ENCODE data around the gene TXNDC2. TPM values are rescaled to one million over a fixed set of nuclear protein-coding genes. Genes with fewer than 3 reads are reported as not detected.

Gene TXNDC2
- total and polyA plus RNA-seq, 9 of the 15 experiments (the other 6 are each of a cell fraction or from before 2014, with no cell fraction given): 1.2 to 4.9 (median 2.3) TPM

DNA sequence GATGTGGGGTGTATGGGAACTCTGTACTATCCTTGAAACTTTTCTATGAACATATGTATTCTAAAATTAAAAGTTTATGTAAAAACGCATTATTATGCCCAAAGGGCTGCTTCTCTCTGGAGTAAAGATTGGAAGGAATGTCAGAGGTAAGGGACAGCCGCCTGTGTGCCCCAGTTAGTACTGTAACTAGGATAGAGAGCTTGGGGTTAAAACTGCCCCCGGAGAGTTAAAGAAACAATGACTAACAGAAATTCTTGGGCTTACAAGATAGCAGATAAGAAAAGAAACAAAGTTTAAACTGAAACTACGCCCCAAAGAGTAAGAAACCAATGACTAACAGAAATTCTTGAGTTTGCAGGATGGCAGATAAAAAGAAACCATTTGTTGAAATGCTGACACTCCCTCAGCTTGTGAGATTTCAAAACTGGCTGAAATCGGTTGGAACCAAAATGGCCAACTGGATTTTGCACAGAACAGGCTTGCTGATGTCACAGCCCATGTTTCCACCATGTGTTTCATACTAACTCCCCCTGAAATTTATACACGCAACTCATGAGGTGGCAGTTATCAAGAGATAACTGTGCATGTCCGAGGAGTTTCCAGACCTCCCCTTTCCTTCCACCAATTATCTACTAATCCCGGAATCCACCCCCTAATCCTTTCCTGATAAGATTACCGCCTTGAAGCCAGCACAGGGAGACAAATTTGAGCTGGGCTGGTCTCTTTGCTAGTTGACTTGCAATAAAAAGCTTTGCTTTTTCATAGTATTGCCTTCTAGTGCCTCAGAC is 8.7 kb upstream of the TXNDC2 start (continued):
- TF ChIP-seq, protein P1, sequence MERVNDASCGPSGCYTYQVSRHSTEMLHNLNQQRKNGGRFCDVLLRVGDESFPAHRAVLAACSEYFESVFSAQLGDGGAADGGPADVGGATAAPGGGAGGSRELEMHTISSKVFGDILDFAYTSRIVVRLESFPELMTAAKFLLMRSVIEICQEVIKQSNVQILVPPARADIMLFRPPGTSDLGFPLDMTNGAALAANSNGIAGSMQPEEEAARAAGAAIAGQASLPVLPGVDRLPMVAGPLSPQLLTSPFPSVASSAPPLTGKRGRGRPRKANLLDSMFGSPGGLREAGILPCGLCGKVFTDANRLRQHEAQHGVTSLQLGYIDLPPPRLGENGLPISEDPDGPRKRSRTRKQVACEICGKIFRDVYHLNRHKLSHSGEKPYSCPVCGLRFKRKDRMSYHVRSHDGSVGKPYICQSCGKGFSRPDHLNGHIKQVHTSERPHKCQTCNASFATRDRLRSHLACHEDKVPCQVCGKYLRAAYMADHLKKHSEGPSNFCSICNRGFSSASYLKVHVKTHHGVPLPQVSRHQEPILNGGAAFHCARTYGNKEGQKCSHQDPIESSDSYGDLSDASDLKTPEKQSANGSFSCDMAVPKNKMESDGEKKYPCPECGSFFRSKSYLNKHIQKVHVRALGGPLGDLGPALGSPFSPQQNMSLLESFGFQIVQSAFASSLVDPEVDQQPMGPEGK (CRISPR knock-in tag; IDR thresholded peaks at IDR 0.05; ENCODE audit: borderline replicate concordance): peak; percentile 67; the same call in 1 of the 2 replicates
- TF ChIP-seq, protein P2, sequence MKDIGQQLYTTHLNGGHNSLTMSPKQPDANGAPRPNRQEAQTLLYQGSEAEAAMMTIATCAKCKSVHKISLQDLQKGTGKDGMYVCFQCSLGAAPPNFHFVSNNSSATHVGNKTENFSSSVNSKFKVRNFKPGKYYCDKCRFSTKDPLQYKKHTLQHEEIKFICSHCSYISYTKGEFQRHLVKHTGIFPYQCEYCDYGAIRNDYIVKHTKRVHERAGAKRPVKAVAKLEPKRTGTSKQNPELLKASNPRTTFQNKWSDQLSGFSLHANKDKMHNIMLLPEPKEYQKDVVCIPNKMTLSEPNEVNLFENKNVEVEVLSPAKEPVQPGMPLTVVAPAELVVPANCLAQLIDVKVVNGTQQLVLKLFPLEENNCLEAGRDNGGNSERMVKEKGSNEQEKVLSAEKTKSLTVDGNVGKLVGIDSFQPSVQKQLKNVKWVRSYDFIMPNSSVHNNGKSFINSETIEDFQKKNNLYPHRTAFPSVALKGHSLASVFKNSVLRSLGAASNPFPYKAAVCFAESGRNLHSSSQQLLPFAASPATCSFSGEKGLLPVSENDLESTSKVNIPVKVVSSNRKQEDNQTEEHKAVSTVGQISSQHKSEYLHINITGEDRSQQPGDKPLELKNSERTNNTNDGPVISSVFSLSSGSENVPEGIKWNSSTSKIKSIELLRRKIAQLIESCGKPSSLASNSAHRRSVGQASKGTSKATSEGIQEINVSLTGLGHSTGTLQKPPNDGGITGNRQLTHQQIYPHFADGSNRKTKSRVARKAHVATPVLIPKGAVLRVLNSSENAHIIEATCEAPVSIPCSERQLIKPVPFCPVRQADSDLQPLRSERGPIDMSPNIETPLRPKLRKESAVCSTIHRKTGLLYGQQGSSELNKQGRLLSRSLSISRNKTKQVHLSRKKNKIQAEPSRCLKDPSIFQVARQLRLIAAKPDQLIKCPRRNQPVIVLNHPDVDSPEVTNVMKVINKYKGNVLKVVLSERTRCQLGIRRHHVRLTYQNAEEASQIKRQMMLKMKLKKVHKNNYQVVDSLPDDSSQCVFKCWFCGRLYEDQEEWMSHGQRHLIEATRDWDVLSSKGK (CRISPR knock-in tag; IDR thresholded peaks at IDR 0.05): no peak
- TF ChIP-seq GTF2E2 (tag; IDR thresholded peaks at IDR 0.05): peak; percentile 93
- peak; percentile 89 for TF ChIP-seq HMGN3 (IDR thresholded peaks at IDR 0.05; ENCODE audit: borderline replicate concordance, extremely low read depth, insufficient read length, low read depth, low read length)
- no peak for TF ChIP-seq ZNF77 (CRISPR knock-in tag; IDR thresholded peaks at IDR 0.05)
- peak; percentile 98 for TF ChIP-seq CCNT2 (IDR thresholded peaks at IDR 0.05; ENCODE audit: borderline replicate concordance, extremely low read depth, insufficient read length, low read depth, low read length)
- TF ChIP-seq ZNF316 (IDR thresholded peaks at IDR 0.05): peak; percentile 93
- TF ChIP-seq, protein P3, sequence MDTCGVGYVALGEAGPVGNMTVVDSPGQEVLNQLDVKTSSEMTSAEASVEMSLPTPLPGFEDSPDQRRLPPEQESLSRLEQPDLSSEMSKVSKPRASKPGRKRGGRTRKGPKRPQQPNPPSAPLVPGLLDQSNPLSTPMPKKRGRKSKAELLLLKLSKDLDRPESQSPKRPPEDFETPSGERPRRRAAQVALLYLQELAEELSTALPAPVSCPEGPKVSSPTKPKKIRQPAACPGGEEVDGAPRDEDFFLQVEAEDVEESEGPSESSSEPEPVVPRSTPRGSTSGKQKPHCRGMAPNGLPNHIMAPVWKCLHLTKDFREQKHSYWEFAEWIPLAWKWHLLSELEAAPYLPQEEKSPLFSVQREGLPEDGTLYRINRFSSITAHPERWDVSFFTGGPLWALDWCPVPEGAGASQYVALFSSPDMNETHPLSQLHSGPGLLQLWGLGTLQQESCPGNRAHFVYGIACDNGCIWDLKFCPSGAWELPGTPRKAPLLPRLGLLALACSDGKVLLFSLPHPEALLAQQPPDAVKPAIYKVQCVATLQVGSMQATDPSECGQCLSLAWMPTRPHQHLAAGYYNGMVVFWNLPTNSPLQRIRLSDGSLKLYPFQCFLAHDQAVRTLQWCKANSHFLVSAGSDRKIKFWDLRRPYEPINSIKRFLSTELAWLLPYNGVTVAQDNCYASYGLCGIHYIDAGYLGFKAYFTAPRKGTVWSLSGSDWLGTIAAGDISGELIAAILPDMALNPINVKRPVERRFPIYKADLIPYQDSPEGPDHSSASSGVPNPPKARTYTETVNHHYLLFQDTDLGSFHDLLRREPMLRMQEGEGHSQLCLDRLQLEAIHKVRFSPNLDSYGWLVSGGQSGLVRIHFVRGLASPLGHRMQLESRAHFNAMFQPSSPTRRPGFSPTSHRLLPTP (IDR thresholded peaks at IDR 0.05; ENCODE audit: borderline replicate concordance, extremely low read depth, insufficient read length): no peak
- TF ChIP-seq, protein P4, sequence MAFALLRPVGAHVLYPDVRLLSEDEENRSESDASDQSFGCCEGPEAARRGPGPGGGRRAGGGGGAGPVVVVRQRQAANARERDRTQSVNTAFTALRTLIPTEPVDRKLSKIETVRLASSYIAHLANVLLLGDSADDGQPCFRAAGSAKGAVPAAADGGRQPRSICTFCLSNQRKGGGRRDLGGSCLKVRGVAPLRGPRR (CRISPR knock-in tag; IDR thresholded peaks at IDR 0.05): no peak
- TF ChIP-seq RFX1 (IDR thresholded peaks at IDR 0.05): no peak
- TF ChIP-seq ZNF785 (CRISPR knock-in tag; IDR thresholded peaks at IDR 0.05): no peak
- no peak for TF ChIP-seq RBM39 (optimal IDR thresholded peaks at IDR 0.05; ENCODE audit: low read depth, low read length)
- TF ChIP-seq, protein P5, sequence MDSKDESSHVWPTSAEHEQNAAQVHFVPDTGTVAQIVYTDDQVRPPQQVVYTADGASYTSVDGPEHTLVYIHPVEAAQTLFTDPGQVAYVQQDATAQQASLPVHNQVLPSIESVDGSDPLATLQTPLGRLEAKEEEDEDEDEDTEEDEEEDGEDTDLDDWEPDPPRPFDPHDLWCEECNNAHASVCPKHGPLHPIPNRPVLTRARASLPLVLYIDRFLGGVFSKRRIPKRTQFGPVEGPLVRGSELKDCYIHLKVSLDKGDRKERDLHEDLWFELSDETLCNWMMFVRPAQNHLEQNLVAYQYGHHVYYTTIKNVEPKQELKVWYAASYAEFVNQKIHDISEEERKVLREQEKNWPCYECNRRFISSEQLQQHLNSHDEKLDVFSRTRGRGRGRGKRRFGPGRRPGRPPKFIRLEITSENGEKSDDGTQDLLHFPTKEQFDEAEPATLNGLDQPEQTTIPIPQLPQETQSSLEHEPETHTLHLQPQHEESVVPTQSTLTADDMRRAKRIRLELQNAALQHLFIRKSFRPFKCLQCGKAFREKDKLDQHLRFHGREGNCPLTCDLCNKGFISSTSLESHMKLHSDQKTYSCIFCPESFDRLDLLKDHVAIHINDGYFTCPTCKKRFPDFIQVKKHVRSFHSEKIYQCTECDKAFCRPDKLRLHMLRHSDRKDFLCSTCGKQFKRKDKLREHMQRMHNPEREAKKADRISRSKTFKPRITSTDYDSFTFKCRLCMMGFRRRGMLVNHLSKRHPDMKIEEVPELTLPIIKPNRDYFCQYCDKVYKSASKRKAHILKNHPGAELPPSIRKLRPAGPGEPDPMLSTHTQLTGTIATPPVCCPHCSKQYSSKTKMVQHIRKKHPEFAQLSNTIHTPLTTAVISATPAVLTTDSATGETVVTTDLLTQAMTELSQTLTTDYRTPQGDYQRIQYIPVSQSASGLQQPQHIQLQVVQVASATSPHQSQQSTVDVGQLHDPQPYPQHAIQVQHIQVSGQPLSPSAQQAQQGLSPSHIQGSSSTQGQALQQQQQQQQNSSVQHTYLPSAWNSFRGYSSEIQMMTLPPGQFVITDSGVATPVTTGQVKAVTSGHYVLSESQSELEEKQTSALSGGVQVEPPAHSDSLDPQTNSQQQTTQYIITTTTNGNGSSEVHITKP (IDR thresholded peaks at IDR 0.05; ENCODE audit: partially characterized antibody): no peak

All from K562 (cell line).